IMR-90 (cell line): Measurements from ENCODE around the gene ADAM23. TPM values are rescaled to one million over a fixed set of nuclear protein-coding genes. Genes with fewer than 3 reads are reported as not detected.
A peak's percentile ranks its signal among the peaks of the same experiment; 100 is the strongest.

Experiments
- ATAC-seq: fragments of 200-7000 bp; cut with Tn5 transposase; 2 replicates; pipeline ENCODE4 v1.9.1; 2020; ENCODE audit warnings: low read depth, mild to moderate bottlenecking, moderate library complexity
- BruUV-seq: library from RNA; stranded (reverse); fragments of 400-500 nt; replicated peaks from 2 replicates; lab custom pipeline; 2021; lab: Mats Ljungman, UMichigan
- CTCF ChIA-PET: fragments of 300-600 bp; formaldehyde crosslinking; extraction: SDS; loops from one replicate; lab custom pipeline; 2021; ENCODE audit warnings: antibody characterized with exemption; lab: Yijun Ruan, JAX
- POLR2A ChIA-PET: fragments of 300-600 bp; sonication (Branson Sonifier 250); formaldehyde crosslinking; loops from one replicate; lab custom pipeline; 2022; ENCODE audit warnings: antibody characterized with exemption; ENCODE audit not compliant: unreplicated experiment; lab: Charles Lee
- DNase-seq: peaks from one replicate; pipeline ENCODE4 v3.0.0; 2013
- H2AFZ ChIP-seq: replicated peaks from 2 replicates; pipeline ENCODE3; 2013; ENCODE audit warnings: low read length, mild to moderate bottlenecking; ENCODE audit not compliant: poor library complexity
- H2AK5ac ChIP-seq: 2 replicates; pipeline ENCODE4 v1.6.1; 2013; ENCODE audit warnings: low read depth, low read length, inconsistent platforms
- H2AK9ac ChIP-seq: replicated peaks from 2 replicates; pipeline ENCODE3; 2013; ENCODE audit warnings: mild to moderate bottlenecking, low read depth, low read length, moderate library complexity; ENCODE audit not compliant: poor library complexity
- H2BK120ac ChIP-seq: 2 replicates; pipeline ENCODE4 v1.6.1; 2013; ENCODE audit warnings: low read depth, low read length, inconsistent platforms
- H2BK15ac ChIP-seq: 3 replicates; pipeline ENCODE4 v1.6.1; 2013; ENCODE audit warnings: low read depth, low read length, inconsistent platforms
- H2BK20ac ChIP-seq: 2 replicates; pipeline ENCODE4 v1.6.1; 2013; ENCODE audit warnings: low read depth, mild to moderate bottlenecking, inconsistent platforms, low read length, moderate library complexity
- H2BK5ac ChIP-seq: 2 replicates; pipeline ENCODE4 v1.6.1; 2013; ENCODE audit warnings: mild to moderate bottlenecking, low read depth, low read length, inconsistent platforms; ENCODE audit not compliant: poor library complexity, severe bottlenecking
- H3K14ac ChIP-seq: replicated peaks from 2 replicates; pipeline ENCODE4 v1.6.1; 2013; ENCODE audit warnings: low read depth, low read length, inconsistent platforms
- H3K18ac ChIP-seq: 2 replicates; pipeline ENCODE4 v1.6.1; 2013; ENCODE audit warnings: low read depth, low read length, control low read depth
- H3K23ac ChIP-seq: 2 replicates; pipeline ENCODE4 v1.6.1; 2013; ENCODE audit warnings: low read depth, low read length, inconsistent platforms
- H3K27ac ChIP-seq: 2 replicates; pipeline ENCODE4 v1.5.1; 2013; ENCODE audit warnings: mild to moderate bottlenecking, control low read depth, low read length; ENCODE audit not compliant: insufficient read depth
- H3K27me3 ChIP-seq: 2 replicates; pipeline ENCODE4 v1.6.1; 2013; ENCODE audit warnings: low read length; ENCODE audit not compliant: control insufficient read depth, insufficient read depth
- H3K36me3 ChIP-seq: 2 replicates; pipeline ENCODE4 v1.6.1; 2013; ENCODE audit warnings: low read length, mixed read lengths; ENCODE audit not compliant: control insufficient read depth, insufficient read depth
- H3K4ac ChIP-seq: 2 replicates; pipeline ENCODE4 v1.6.1; 2013; ENCODE audit warnings: low read depth, low read length, inconsistent platforms
- H3K4me1 ChIP-seq: 2 replicates; pipeline ENCODE4 v1.6.1; 2013; ENCODE audit warnings: low read length, mixed read lengths; ENCODE audit not compliant: control insufficient read depth, insufficient read depth
- H3K4me2 ChIP-seq: 2 replicates; pipeline ENCODE4 v1.6.1; 2013; ENCODE audit warnings: low read depth, mild to moderate bottlenecking, control low read depth, low read length, moderate library complexity
- H3K4me3 ChIP-seq: 2 replicates; pipeline ENCODE4 v1.5.1; 2013; ENCODE audit warnings: low read depth, mild to moderate bottlenecking, control low read depth, low read length, moderate library complexity; ENCODE audit not compliant: insufficient read depth
- H3K56ac ChIP-seq: 2 replicates; pipeline ENCODE4 v1.6.1; 2013; ENCODE audit warnings: low read length, inconsistent platforms; ENCODE audit not compliant: insufficient read depth; ENCODE audit errors: extremely low read depth
- H3K79me1 ChIP-seq, 2 experiments: 2 replicates each; pipeline ENCODE4 v1.6.1; 2013; ENCODE audit warnings: low read length in 2 of 2, inconsistent platforms in 1 of 2, low read depth in 1 of 2
- H3K9ac ChIP-seq: 2 replicates; pipeline ENCODE4 v1.6.1; 2013; ENCODE audit warnings: low read depth, low read length, control low read depth
- H3K9me1 ChIP-seq: 2 replicates; pipeline ENCODE4 v1.6.1; 2013; ENCODE audit warnings: low read length, inconsistent platforms; ENCODE audit not compliant: insufficient read depth
- H3K9me3 ChIP-seq: 2 replicates; pipeline ENCODE4 v1.6.1; 2013; ENCODE audit warnings: low read length; ENCODE audit not compliant: control insufficient read depth, insufficient read depth
- H4K20me1 ChIP-seq: 2 replicates; pipeline ENCODE4 v1.6.1; 2013; ENCODE audit warnings: low read length, inconsistent platforms; ENCODE audit not compliant: insufficient read depth
- H4K5ac ChIP-seq: 2 replicates; pipeline ENCODE4 v1.6.1; 2013; ENCODE audit warnings: mild to moderate bottlenecking, low read depth, low read length, control low read depth
- H4K8ac ChIP-seq, 2 experiments: 2 replicates each; pipeline ENCODE4 v1.6.1; 2013; ENCODE audit warnings: low read depth in 2 of 2, low read length in 2 of 2, control low read depth in 1 of 2, inconsistent platforms in 1 of 2
- H4K91ac ChIP-seq: 2 replicates; pipeline ENCODE4 v1.6.1; 2013; ENCODE audit warnings: low read depth, low read length, inconsistent platforms; ENCODE audit not compliant: insufficient read depth
- BHLHE40 ChIP-seq: fragments of 150-350 bp; IDR thresholded peaks from 2 replicates; pipeline ENCODE4 v1.6.1; 2016; ENCODE audit warnings: mild to moderate bottlenecking, low read depth, low read length
- CEBPB ChIP-seq: IDR thresholded peaks from 2 replicates; pipeline ENCODE4 v1.6.1; 2012; ENCODE audit warnings: low read depth, low read length, improper control_type of control experiment
- CHD1 ChIP-seq: IDR thresholded peaks from 2 replicates; pipeline ENCODE4 v1.6.1; 2012; ENCODE audit warnings: low read depth, low read length, improper control_type of control experiment
- FOS ChIP-seq: fragments of 150-350 bp; IDR thresholded peaks from 2 replicates; pipeline ENCODE4 v1.6.1; 2016; ENCODE audit warnings: low read depth, low read length
- MAFK ChIP-seq: IDR thresholded peaks from 2 replicates; pipeline ENCODE4 v1.6.1; 2012; ENCODE audit warnings: low read depth, low read length, improper control_type of control experiment
- MAZ ChIP-seq: IDR thresholded peaks from 2 replicates; pipeline ENCODE4 v1.6.1; 2012; ENCODE audit warnings: low read depth, mild to moderate bottlenecking, low read length, improper control_type of control experiment, moderate library complexity, borderline replicate concordance
- MXI1 ChIP-seq: IDR thresholded peaks from 2 replicates; pipeline ENCODE4 v1.6.1; 2012; ENCODE audit warnings: low read depth, mild to moderate bottlenecking, low read length, moderate library complexity, borderline replicate concordance
- NFE2L2 ChIP-seq: fragments of 150-350 bp; IDR thresholded peaks from 2 replicates; pipeline ENCODE4 v1.6.1; 2016; ENCODE audit warnings: low read depth, mild to moderate bottlenecking, low read length
- POLR2A ChIP-seq: IDR thresholded peaks from 2 replicates; pipeline ENCODE4 v1.6.1; 2012; ENCODE audit warnings: mild to moderate bottlenecking, low read depth, low read length
- RAD21 ChIP-seq: IDR thresholded peaks from 2 replicates; pipeline ENCODE4 v1.6.1; 2012; ENCODE audit warnings: low read length, improper control_type of control experiment
- RCOR1 ChIP-seq: IDR thresholded peaks from 2 replicates; pipeline ENCODE4 v1.6.1; 2012; ENCODE audit warnings: mild to moderate bottlenecking, low read length, improper control_type of control experiment; ENCODE audit not compliant: insufficient replicate concordance
- RFX5 ChIP-seq: IDR thresholded peaks from 2 replicates; pipeline ENCODE4 v1.8.0; 2012; ENCODE audit warnings: low read depth, mild to moderate bottlenecking, low read length, moderate library complexity
- SMC3 ChIP-seq: fragments of 150-350 bp; IDR thresholded peaks from 2 replicates; pipeline ENCODE4 v1.6.1; 2016; ENCODE audit warnings: low read depth, mild to moderate bottlenecking, antibody characterized with exemption, low read length, moderate library complexity
- WGBS, 2 experiments: methylation state at CpG; one replicate each; pipeline versions ENCODE4 v1.1.5 to v1.1.7; 2013; ENCODE audit warnings: missing lambda C conversion rate in 2 of 2; ENCODE audit not compliant: insufficient read length in 1 of 2; ENCODE audit errors: extremely low coverage in 2 of 2; 5-methylcytosine and 5-hydroxymethylcytosine counted together
- dilution Hi-C: fragments of 300-500 bp; cut with HindIII; formaldehyde crosslinking; loops from one replicate; pipeline ENCODE4 v1.14.3; 2018; ENCODE audit warnings: low sequenced_read_pairs; ENCODE audit not compliant: unreplicated experiment
- in situ Hi-C: fragments of 300-500 bp; cut with MboI; formaldehyde crosslinking; loops from 3 replicates; pipeline ENCODE4 v1.14.3; 2019; ENCODE audit warnings: low sequenced_read_pairs, inconsistent platforms, mixed read lengths
- intact Hi-C: fragments of 100-400 bp; cut with micrococcal nuclease; formaldehyde crosslinking; loops from 2 replicates; pipeline ENCODE4 v1.10.0; 2022
- polyA plus RNA-seq, 3 experiments: library from polyadenylated mRNA; depleted of rRNA; stranded (reverse); fragments of >200 nt; gene quantifications; 2 replicates each; pipeline ENCODE4 v1.2.3, GENCODE V29; 2012; ENCODE audit warnings: low replicate concordance in 1 of 3
- total RNA-seq: library from RNA; depleted of rRNA; stranded (reverse); fragments of >200 nt; gene quantifications from 2 replicates; pipeline ENCODE4 v1.2.3, GENCODE V29; 2012
- TF ChIP-seq, protein P1 (sequence below): fragments of 150-350 bp; IDR thresholded peaks from 2 replicates; pipeline ENCODE4 v1.6.1; 2016; ENCODE audit warnings: low read depth, mild to moderate bottlenecking, low read length, moderate library complexity, borderline replicate concordance
- TF ChIP-seq, protein P2 (sequence below): conservative IDR thresholded peaks from 2 replicates; pipeline ENCODE4 v1.5.1; 2012; ENCODE audit warnings: mild to moderate bottlenecking, low read depth, low read length, improper control_type of control experiment
- TF ChIP-seq, protein P3 (sequence below): fragments of 150-350 bp; IDR thresholded peaks from 2 replicates; pipeline ENCODE4 v1.6.1; 2017; ENCODE audit warnings: mild to moderate bottlenecking, antibody characterized with exemption, low read length, low read depth

ADAM23 gene
- total and polyA plus RNA-seq, 2 of the 4 experiments (the other 2 are of a cell fraction), result 2.9 to 10.3 TPM

DNA sequence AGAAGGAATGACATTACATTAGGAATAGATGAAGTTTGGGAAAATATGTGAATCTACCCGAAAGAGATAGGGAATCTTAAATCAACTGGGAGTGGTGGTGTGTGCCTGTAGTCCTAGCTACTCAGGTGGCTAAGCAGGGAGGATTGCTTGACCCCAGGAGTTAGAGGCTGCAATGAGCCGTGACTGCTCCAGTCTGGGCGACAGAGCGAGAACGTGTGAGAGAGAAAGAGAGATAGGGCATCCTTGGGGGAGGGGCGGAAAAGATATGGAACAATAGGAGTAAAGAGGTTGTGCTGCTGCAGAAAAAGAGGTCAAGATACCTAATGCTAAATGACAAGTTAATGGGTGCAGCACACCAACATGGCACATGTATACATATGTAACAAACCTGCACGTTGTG lies 47.1 kb upstream of the ADAM23 start:
- DNase-seq (no peak), ATAC-seq (no peak)
- dilution Hi-C loops (no loop called here), in situ Hi-C loops (no loop called here), intact Hi-C loops (no loop called here)
- no peaks in the 10 kb centered on the region for H3K36me3 ChIP-seq
- no peak overlapping the region for H3K4me2 ChIP-seq
- POLR2A ChIA-PET, result no interaction called here
- no peak overlapping the region for H3K56ac ChIP-seq
- no TSS peak for BruUV-seq
- CTCF ChIA-PET, result no interaction called here
- no peak overlapping the region for H3K4ac ChIP-seq
- H3K4me1 ChIP-seq, result no peaks in the 10 kb centered on the region
- H3K14ac ChIP-seq, result no peak overlapping the region
- H2BK120ac ChIP-seq, result no peak overlapping the region
- peak overlapping the region; percentile 50 for H2AK9ac ChIP-seq
- H3K4me3 ChIP-seq, result no peak overlapping the region
- no peak overlapping the region for H2AFZ ChIP-seq
- no peak overlapping the region for H3K9ac ChIP-seq
- no peak overlapping the region for H3K27ac ChIP-seq
- H3K18ac ChIP-seq, result no peak overlapping the region
- H2AK5ac ChIP-seq, result no peak overlapping the region
- no peak overlapping the region for H2BK15ac ChIP-seq
- H2BK20ac ChIP-seq, result no peak overlapping the region
- no peak for TF ChIP-seq FOS
- TF ChIP-seq MAZ, result no peak
- no peak for TF ChIP-seq MAFK
- TF ChIP-seq SMC3, result no peak
- TF ChIP-seq, protein P1, sequence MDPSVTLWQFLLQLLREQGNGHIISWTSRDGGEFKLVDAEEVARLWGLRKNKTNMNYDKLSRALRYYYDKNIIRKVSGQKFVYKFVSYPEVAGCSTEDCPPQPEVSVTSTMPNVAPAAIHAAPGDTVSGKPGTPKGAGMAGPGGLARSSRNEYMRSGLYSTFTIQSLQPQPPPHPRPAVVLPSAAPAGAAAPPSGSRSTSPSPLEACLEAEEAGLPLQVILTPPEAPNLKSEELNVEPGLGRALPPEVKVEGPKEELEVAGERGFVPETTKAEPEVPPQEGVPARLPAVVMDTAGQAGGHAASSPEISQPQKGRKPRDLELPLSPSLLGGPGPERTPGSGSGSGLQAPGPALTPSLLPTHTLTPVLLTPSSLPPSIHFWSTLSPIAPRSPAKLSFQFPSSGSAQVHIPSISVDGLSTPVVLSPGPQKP, result no peak
- TF ChIP-seq RAD21, result no peak
- TF ChIP-seq, protein P2, sequence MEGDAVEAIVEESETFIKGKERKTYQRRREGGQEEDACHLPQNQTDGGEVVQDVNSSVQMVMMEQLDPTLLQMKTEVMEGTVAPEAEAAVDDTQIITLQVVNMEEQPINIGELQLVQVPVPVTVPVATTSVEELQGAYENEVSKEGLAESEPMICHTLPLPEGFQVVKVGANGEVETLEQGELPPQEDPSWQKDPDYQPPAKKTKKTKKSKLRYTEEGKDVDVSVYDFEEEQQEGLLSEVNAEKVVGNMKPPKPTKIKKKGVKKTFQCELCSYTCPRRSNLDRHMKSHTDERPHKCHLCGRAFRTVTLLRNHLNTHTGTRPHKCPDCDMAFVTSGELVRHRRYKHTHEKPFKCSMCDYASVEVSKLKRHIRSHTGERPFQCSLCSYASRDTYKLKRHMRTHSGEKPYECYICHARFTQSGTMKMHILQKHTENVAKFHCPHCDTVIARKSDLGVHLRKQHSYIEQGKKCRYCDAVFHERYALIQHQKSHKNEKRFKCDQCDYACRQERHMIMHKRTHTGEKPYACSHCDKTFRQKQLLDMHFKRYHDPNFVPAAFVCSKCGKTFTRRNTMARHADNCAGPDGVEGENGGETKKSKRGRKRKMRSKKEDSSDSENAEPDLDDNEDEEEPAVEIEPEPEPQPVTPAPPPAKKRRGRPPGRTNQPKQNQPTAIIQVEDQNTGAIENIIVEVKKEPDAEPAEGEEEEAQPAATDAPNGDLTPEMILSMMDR, result no peak
- TF ChIP-seq BHLHE40, result no peak
- TF ChIP-seq NFE2L2, result no peak
- TF ChIP-seq RFX5, result no peak
- TF ChIP-seq, protein P3, sequence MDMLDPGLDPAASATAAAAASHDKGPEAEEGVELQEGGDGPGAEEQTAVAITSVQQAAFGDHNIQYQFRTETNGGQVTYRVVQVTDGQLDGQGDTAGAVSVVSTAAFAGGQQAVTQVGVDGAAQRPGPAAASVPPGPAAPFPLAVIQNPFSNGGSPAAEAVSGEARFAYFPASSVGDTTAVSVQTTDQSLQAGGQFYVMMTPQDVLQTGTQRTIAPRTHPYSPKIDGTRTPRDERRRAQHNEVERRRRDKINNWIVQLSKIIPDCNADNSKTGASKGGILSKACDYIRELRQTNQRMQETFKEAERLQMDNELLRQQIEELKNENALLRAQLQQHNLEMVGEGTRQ, result no peak
- TF ChIP-seq POLR2A, result no peak
- TF ChIP-seq MXI1, result no peak
- no peak for TF ChIP-seq CHD1
- TF ChIP-seq RCOR1, result no peak
- TF ChIP-seq CEBPB, result no peak
- H3K79me1 ChIP-seq, result no peaks in the 10 kb centered on the region
- no peaks in the 10 kb centered on the region for H4K20me1 ChIP-seq
- 33% methylated on average over 1 of the region's 7 CpGs; no CpG with 5 or more reads in 1 of the 2 experiments for WGBS, 2 experiments
- no peak overlapping the region for H3K23ac ChIP-seq
- no peaks in the 10 kb centered on the region for H3K27me3 ChIP-seq
- H3K9me3 ChIP-seq, result no peaks in the 10 kb centered on the region
- no peak overlapping the region for H4K8ac ChIP-seq
- no peak overlapping the region for H2BK5ac ChIP-seq
- no peaks in the 10 kb centered on the region for H3K9me1 ChIP-seq
- no peak overlapping the region for H4K91ac ChIP-seq
- no peak overlapping the region for H4K5ac ChIP-seq
